AG09319 (cell line): ENCODE data around the gene MTCL3.

Source experiments
- DNase-seq: peaks from one replicate; pipeline ENCODE4 v3.0.0-alpha.2; 2010; ENCODE audit warnings: low read depth; ENCODE audit errors: extremely low read depth
- CTCF ChIP-seq: IDR thresholded peaks from 2 replicates; pipeline ENCODE4 v1.5.1; 2011; ENCODE audit warnings: low read depth, mild to moderate bottlenecking, inconsistent platforms, low read length, moderate library complexity

Gene MTCL3

GRCh38 chr6:127459231-127459641 is 59.9 kb downstream of the MTCL3 start, which contains the start of gene KIAA0408:
KIAA0408 (minus strand) TSS chr6:127459389; CDS start chr6:127453981, 5,408 bp downstream.
- no peak for TF ChIP-seq CTCF
- DNase-seq: no peak

DNA sequence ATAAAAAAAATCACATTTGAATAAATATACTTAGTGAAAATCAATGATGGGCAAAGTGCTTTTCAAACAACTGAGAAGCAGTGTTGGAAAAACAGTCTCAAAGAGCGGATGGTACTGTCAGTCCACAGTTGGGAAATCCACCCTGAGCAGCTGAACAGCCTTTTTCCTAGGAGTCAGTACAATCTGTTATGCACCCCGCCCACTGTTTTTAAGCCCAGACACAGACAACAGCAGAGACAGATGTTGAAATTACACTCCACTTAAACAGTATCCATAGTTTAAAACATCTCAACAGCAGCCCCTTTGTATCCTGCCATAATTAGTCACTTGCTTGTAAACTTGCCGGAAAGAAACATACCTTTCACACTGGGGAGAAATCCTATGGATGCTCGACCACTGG is 60.3 kb downstream of the MTCL3 start:
- no peak for DNase-seq

GRCh38 chr6:127458222-127458621 is 60.9 kb downstream of the MTCL3 start:
- TF ChIP-seq CTCF: no peak
- no peak for DNase-seq

More for the DNA sequence above, 60.3 kb downstream of the MTCL3 start:
- TF ChIP-seq CTCF: no peak

DNA sequence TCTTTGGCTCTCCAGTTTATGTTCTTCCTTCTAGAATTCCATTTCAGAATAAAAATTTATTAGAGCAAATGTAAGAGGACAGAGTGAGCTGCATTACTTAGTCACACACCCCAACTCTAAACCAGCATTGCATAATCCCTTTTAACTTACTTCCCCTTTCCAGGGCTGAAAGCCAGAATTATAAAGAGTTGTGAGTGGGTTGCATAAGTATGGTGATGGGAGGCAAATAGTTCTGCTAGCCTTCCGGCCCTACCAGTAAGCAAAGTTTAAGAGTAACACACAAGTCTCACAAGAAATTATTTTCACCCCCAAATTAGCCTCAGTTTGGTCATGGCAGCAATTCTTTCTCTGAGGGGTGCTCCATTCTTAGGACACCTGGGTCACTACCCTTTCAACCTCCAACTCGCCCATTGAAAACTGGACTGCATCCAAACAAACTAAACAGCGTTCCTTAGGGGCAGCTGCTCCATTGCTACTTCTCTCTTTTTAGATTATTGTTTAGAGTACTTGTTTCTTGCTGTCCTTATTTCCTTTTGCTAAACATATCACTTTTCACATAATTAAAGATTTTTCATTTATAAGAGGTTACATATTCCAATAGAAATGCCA is 61.6 kb downstream of the MTCL3 start:
- DNase-seq: no peak

DNA sequence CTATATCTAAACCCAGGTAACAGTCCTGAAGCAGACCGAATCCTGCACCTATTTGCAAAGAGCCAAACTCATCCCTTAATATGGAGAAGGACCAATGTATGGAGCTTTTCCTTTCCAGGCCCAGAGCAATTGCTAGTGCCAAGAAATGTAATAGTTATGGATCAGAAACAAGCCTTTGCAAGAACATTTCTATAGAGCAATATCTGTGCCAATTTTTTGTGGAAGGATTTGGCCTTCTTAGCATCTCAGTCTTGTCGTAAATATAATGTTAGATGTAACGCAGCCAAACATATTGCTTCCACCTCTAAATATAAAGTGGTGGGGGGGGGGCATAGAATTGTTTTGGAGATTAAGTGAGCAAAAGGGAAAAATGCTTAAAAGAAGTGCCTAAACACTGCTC is 62.7 kb downstream of the MTCL3 start:
- TF ChIP-seq CTCF: no peak
- no peak for DNase-seq

More for the DNA sequence above, 61.6 kb downstream of the MTCL3 start:
- no peak for TF ChIP-seq CTCF

DNA sequence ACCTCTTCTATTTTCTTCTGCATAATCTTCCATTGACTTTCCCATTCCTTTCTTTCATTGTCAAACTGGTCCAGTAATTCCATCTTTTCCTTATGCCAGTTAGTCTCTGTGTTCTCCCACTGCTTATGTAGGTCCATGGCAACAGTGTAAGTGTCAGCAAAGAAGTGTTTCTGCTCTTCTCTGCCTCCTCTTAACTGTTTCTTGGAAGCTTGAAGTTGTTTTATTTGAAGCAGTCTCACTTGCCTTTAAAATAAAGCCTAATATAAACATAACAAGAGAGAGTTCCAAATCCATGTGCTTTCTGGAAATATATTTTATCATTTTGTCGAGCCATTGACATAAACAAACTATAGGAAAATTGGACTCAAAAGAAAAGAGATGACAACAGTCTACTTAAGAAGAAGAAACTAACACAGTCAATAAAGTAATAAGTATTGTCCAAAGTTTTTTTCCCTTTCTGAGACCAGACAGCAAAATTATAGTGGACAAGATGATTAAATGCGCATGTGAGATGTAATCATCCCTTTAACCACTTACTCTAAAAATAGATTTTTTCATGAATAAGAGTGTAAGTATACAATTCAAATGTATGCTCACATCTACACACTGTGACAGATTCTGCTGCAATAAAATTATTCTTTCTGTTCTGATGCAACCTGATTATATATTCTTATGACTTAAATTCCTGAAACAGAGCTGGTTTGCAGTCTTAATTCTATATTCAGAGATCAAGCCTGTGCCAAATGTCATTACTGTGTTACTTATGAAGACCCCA is 65.1 kb downstream of the MTCL3 start:
- no peak for TF ChIP-seq CTCF
- no peak for DNase-seq

DNA sequence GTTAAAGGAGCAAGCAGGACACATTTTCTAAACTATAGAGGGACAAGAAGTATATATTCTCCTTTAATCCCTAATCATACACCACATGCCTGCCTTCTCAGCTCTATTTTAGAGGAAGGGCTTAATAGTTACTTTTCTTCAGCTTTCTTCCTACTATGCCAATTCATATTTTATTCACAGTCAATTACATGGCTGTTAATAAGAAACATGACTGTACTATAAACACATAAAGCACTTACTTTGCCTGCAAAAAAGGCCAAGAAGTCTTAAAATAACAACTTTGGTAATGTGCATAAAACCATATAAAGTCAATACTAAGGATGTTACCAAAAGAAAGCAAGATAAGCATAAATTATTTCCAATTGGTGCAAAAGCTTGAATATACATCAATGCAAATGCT is 66.3 kb downstream of the MTCL3 start:
- TF ChIP-seq CTCF: no peak
- DNase-seq: no peak
